HepG2 (cell line): Measurements from ENCODE around the gene FKBP1A. TPM values are rescaled to one million over a fixed set of nuclear protein-coding genes. Genes with fewer than 3 reads are reported as not detected.

Source experiments
- ATAC-seq: fragments of 200-7000 bp; cut with Tn5 transposase; 3 replicates; pipeline ENCODE4 v1.9.1; 2020; ENCODE audit warnings: mild to moderate bottlenecking, moderate library complexity
- BruUV-seq: library from RNA; stranded (reverse); fragments of 400-500 nt; replicated peaks from 2 replicates; lab custom pipeline; 2021; lab: Mats Ljungman, UMichigan
- CTCF ChIA-PET: fragments of 300-600 bp; formaldehyde crosslinking; extraction: SDS; loops from one replicate; lab custom pipeline; 2021; ENCODE audit warnings: low total read pairs, inconsistent platforms, low intra/inter-chr PET ratio; lab: Yijun Ruan, JAX
- POLR2A ChIA-PET: fragments of 350-600 bp; sonication (Branson Sonifier 250); formaldehyde crosslinking; loops from one replicate; lab custom pipeline; 2020; ENCODE audit warnings: antibody characterized with exemption, inconsistent platforms; lab: Yijun Ruan, JAX
- DNase-seq: peaks from one replicate; pipeline ENCODE4 v3.0.0-alpha.2; 2015; ENCODE audit warnings: low spot score
- FAIRE-seq: peaks from 3 replicates; lab custom pipeline; 2011; peaks lifted over from hg19 to GRCh38; lab: Jason Lieb, UNC
- H2AFZ ChIP-seq: one replicate; pipeline ENCODE4 v1.6.1; 2011; ENCODE audit warnings: low read length, inconsistent platforms
- H3K27ac ChIP-seq: fragments of 300-600 bp; 3 replicates; pipeline ENCODE4 v1.8.0; 2011; ENCODE audit warnings: mixed run types, mild to moderate bottlenecking, mixed read lengths, low read length, inconsistent platforms; ENCODE audit not compliant: insufficient read depth; ENCODE audit errors: extremely low read length
- H3K27me3 ChIP-seq, 2 experiments: fragments of 200-600 bp in 1 of 2; 2 replicates in 1 of 2; 3 replicates in 1 of 2; pipeline versions ENCODE4 v1.6.0 to v1.8.0; 2011; ENCODE audit warnings: low read length in 2 of 2, mild to moderate bottlenecking in 2 of 2, moderate library complexity in 2 of 2, inconsistent platforms in 1 of 2; ENCODE audit not compliant: insufficient read depth in 2 of 2, control insufficient read depth in 1 of 2
- H3K36me3 ChIP-seq, 2 experiments: fragments of 200-600 bp in 1 of 2; replicated peaks in 1 of 2; 2 replicates in 1 of 2; 3 replicates in 1 of 2; pipeline versions ENCODE4 v1.5.1 to v1.8.0; 2011; ENCODE audit warnings: low read length in 2 of 2, inconsistent platforms in 1 of 2; ENCODE audit not compliant: insufficient read depth in 2 of 2, control insufficient read depth in 1 of 2
- H3K4me1 ChIP-seq: 2 replicates; pipeline ENCODE4 v1.5.1; 2012; ENCODE audit warnings: low read length, inconsistent platforms; ENCODE audit not compliant: insufficient read depth
- H3K4me2 ChIP-seq: 2 replicates; pipeline ENCODE4 v1.6.0; 2011; ENCODE audit warnings: low read depth, low read length, inconsistent platforms
- H3K4me3 ChIP-seq, 3 experiments: fragments of 200-600 bp in 1 of 3; sonication (generic), shearing (Covaris generic) in 1 of 3; replicated peaks in 1 of 3; 2 replicates each; pipeline ENCODE4 v1.5.1; 2011 to 2016; ENCODE audit warnings: low read length in 3 of 3, inconsistent platforms in 2 of 3, low read depth in 2 of 3, mild to moderate bottlenecking in 2 of 3, control low read depth in 1 of 3, mixed read lengths in 1 of 3; ENCODE audit not compliant: insufficient read depth in 1 of 3
- H3K79me2 ChIP-seq: one replicate; pipeline ENCODE4 v1.6.1; 2011; ENCODE audit warnings: low read length, inconsistent platforms; ENCODE audit not compliant: insufficient read depth
- H3K9ac ChIP-seq: 2 replicates; pipeline ENCODE4 v1.6.0; 2011; ENCODE audit warnings: mild to moderate bottlenecking, low read depth, low read length, inconsistent platforms; ENCODE audit not compliant: insufficient read depth
- H3K9me3 ChIP-seq: 2 replicates; pipeline ENCODE4 v1.5.1; 2012; ENCODE audit warnings: mild to moderate bottlenecking, low read length
- H4K20me1 ChIP-seq: 2 replicates; pipeline ENCODE4 v1.6.0; 2011; ENCODE audit warnings: inconsistent platforms, mild to moderate bottlenecking, low read length, moderate library complexity; ENCODE audit not compliant: insufficient read depth
- JUN ChIP-seq: sonication (generic); formaldehyde crosslinking; IDR thresholded peaks from 2 replicates; pipeline ENCODE4 v1.4.0; 2020; ENCODE audit warnings: mild to moderate bottlenecking, missing genetic modification reagents
- MAFK ChIP-seq, 2 experiments: IDR thresholded peaks in 1 of 2; conservative IDR thresholded peaks in 1 of 2; 2 replicates each; pipeline ENCODE4 v1.6.1; 2011; ENCODE audit warnings: improper control_type of control experiment in 2 of 2, low read length in 2 of 2
- NBN ChIP-seq: fragments of 450-650 bp; conservative IDR thresholded peaks from 2 replicates; pipeline ENCODE4 v1.6.1; 2017
- PBX3 ChIP-seq: sonication (generic); formaldehyde crosslinking; IDR thresholded peaks from 2 replicates; pipeline ENCODE4 v1.8.1; 2023; ENCODE audit warnings: missing genetic modification reagents, inconsistent platforms, borderline replicate concordance
- ZNF614 ChIP-seq: IDR thresholded peaks from 2 replicates; pipeline ENCODE4 v1.6.1; 2018; ENCODE audit warnings: missing biosample characterization, missing genetic modification reagents, inconsistent platforms, borderline replicate concordance
- ZNF629 ChIP-seq: sonication (generic); formaldehyde crosslinking; conservative IDR thresholded peaks from 2 replicates; pipeline ENCODE4 v1.5.0; 2020; ENCODE audit warnings: missing genetic modification reagents
- WGBS: methylation state at CpG from one replicate; pipeline ENCODE4 v1.1.6; 2017; ENCODE audit warnings: low lambda C conversion rate; 5-methylcytosine and 5-hydroxymethylcytosine counted together
- in situ Hi-C: cut with HindIII; loops from 2 replicates; pipeline ENCODE4 v1.10.0; 2017; ENCODE audit warnings: low pct_unique_long_range_greater_than_20kb; ENCODE audit not compliant: extremely low pct_ligation_motif_present
- intact Hi-C: fragments of 100-400 bp; cut with micrococcal nuclease; formaldehyde crosslinking; loops from one replicate; pipeline ENCODE4 v1.10.0; 2022; ENCODE audit not compliant: unreplicated experiment
- polyA plus RNA-seq, 8 experiments: library from polyadenylated mRNA; depleted of rRNA in 3 of 8; stranded (reverse) in 7 of 8; unstranded in 1 of 8; fragments of >200 nt; fragmentation: Illumina TruSeq in 4 of 8; extraction: Trizol in 4 of 8; gene quantifications; 2 replicates each; pipeline versions ENCODE4 v1.2.1 to v1.2.3, GENCODE V29; 2011 to 2016; ENCODE audit warnings: low read depth in 4 of 8, missing spikeins in 1 of 8, mixed read lengths in 1 of 8; ENCODE audit not compliant: insufficient read depth in 1 of 8
- total RNA-seq, 5 experiments: library from RNA; depleted of rRNA; stranded (reverse); fragments of >200 nt; fragmentation: Illumina TruSeq; extraction: Trizol; gene quantifications; 2 replicates each; pipeline ENCODE4 v1.2.3, GENCODE V29; 2016; ENCODE audit warnings: low read depth in 1 of 5

Gene FKBP1A
- total and polyA plus RNA-seq, 2 of the 13 experiments (the other 11 are each of a cell fraction or from before 2014, with no cell fraction given) = 119 to 468 TPM

- BruUV-seq = no TSS peak
- Histone ChIP-seq H3K4me1 (peaks cover 47% of the 10 kb centered on the region), H4K20me1 (peaks cover 71% of the 10 kb centered on the region), H3K36me3 (peaks cover 23 to 46% of the 10 kb centered on the region in 2 experiments), H3K9ac (no peak overlapping the region), H3K9me3 (no peaks in the 10 kb centered on the region), H3K27me3 (no peaks in the 10 kb centered on the region), H3K4me2 (no peak overlapping the region), H2AFZ (no peak overlapping the region), H3K27ac (no peak overlapping the region), H3K4me3 (no peak overlapping the region), H3K79me2 (peaks cover 76% of the 10 kb centered on the region)
- FAIRE-seq (no peak), ATAC-seq (no peak), DNase-seq (no peak)
- intact Hi-C loops = no loop called here
- in situ Hi-C loops = no loop called here
- POLR2A ChIA-PET = interaction anchor here (1.3 kb wide), 1 partner anchor 51 kb away, joined by 4 read pairs; no protein-coding TSS in a partner anchor
- CTCF ChIA-PET = no interaction called here
- 95% methylated on average over 7 of the region's 7 CpGs for WGBS
- TF ChIP-seq ZNF614 (CRISPR knock-in tag) (no peak), PBX3 (CRISPR knock-in tag) (no peak), ZNF629 (CRISPR knock-in tag) (peak; percentile 78)
These were observed 16.2 kb downstream of the FKBP1A start for GRCh38 chr20:1376408-1377270.

- Histone ChIP-seq H3K36me3 (peaks cover 26 to 52% of the 10 kb centered on the region in 2 experiments), H4K20me1 (peaks cover 69% of the 10 kb centered on the region), H3K4me1 (peaks cover 43% of the 10 kb centered on the region), H3K4me3 (no peak overlapping the region), H3K27ac (no peak overlapping the region), H3K79me2 (peaks cover 69% of the 10 kb centered on the region), H3K4me2 (no peak overlapping the region), H3K9me3 (no peaks in the 10 kb centered on the region), H3K27me3 (no peaks in the 10 kb centered on the region), H2AFZ (no peak overlapping the region), H3K9ac (no peak overlapping the region)
- DNase-seq (no peak), ATAC-seq (no peak), FAIRE-seq (no peak)
- TF ChIP-seq JUN (CRISPR knock-in tag) (no peak), MAFK (conservative IDR thresholded peaks at IDR 0.05 in 1 of 2, IDR thresholded peaks at IDR 0.05 in 1 of 2; ENCODE audit: low read length in 2 of 2) (no peak), NBN (no peak)
- ChIA-PET CTCF (no interaction called here), POLR2A (no interaction called here)
- intact Hi-C loops (no loop called here), in situ Hi-C loops (no loop called here)
- WGBS = 97% methylated on average over 1 of the region's 1 CpG
- BruUV-seq = no TSS peak
These were observed 16.8 kb downstream of the FKBP1A start for GRCh38 chr20:1376007-1376406.
